ENCODE results near the gene TP73.

The TP73 gene

GRCh38 chr1:3651930-3652547, at the start of gene TP73:
TSS of gene TP73 (plus strand) at chr1:3652516. CDS start at chr1:3682366, 29,850 bp downstream.
- DNase-seq (ENCODE audit: low read depth in 2 of 2): no peak

GRCh38 chr1:3603156-3603555, 49.2 kb upstream of the TP73 start:
- no peak for DNase-seq (ENCODE audit: low read depth in 2 of 2)

- DNase-seq (ENCODE audit: low read depth in 2 of 2): no peak
Measured at GRCh38 chr1:3603571-3604467, 48.5 kb upstream of the TP73 start.

- DNase-seq (ENCODE audit: low read depth in 2 of 2): no peak
Measured at GRCh38 chr1:3604468-3604974, 47.8 kb upstream of the TP73 start.

- DNase-seq (ENCODE audit: low read depth in 2 of 2): no peak
Measured at GRCh38 chr1:3604997-3605823, 47.1 kb upstream of the TP73 start.

GRCh38 chr1:3606779-3607702, 45.3 kb upstream of the TP73 start:
- DNase-seq (ENCODE audit: low read depth in 2 of 2): no peak

GRCh38 chr1:3607703-3608065, 44.6 kb upstream of the TP73 start:
- DNase-seq (ENCODE audit: low read depth in 2 of 2): no peak

- no peak for DNase-seq (ENCODE audit: low read depth in 2 of 2)
Measured at GRCh38 chr1:3608154-3608553, 44.2 kb upstream of the TP73 start.

GRCh38 chr1:3609016-3609768, 43.1 kb upstream of the TP73 start:
- no peak for DNase-seq (ENCODE audit: low read depth in 2 of 2)

- no peak for DNase-seq (ENCODE audit: low read depth in 2 of 2)
Measured at GRCh38 chr1:3609769-3610526, 42.4 kb upstream of the TP73 start.

- no peak for DNase-seq (ENCODE audit: low read depth in 2 of 2)
Measured at GRCh38 chr1:3610527-3611169, 41.7 kb upstream of the TP73 start.

GRCh38 chr1:3611170-3612019, 40.9 kb upstream of the TP73 start, which contains the start of gene MEGF6:
TSS of gene MEGF6 (minus strand) at chr1:3611508. CDS start at chr1:3611268, 240 bp downstream.
- DNase-seq (ENCODE audit: low read depth in 2 of 2): peak; percentile 64 to 73

GRCh38 chr1:3612123-3612522, 40.2 kb upstream of the TP73 start:
- no peak for DNase-seq (ENCODE audit: low read depth in 2 of 2)

GRCh38 chr1:3614755-3615742, 37.3 kb upstream of the TP73 start:
- DNase-seq (ENCODE audit: low read depth in 2 of 2): no peak

- no peak for DNase-seq (ENCODE audit: low read depth in 2 of 2)
Measured at GRCh38 chr1:3616861-3617260, 35.5 kb upstream of the TP73 start.

GRCh38 chr1:3617806-3618345, 34.4 kb upstream of the TP73 start:
- no peak for DNase-seq (ENCODE audit: low read depth in 2 of 2)

GRCh38 chr1:3618531-3618880, 33.8 kb upstream of the TP73 start:
- no peak for DNase-seq (ENCODE audit: low read depth in 2 of 2)

Data from stimulated activated CD4-positive, alpha-beta T cell treated with anti-CD3 and anti-CD28 coated beads, Interleukin-1b, Interleukin-23, amount 100 ng/mL, for 4 hours (primary cell).